Neutrophil (primary cell): Measurements from ENCODE around the gene MYO5A.

Source experiments
- H3K27ac ChIP-seq: fragments of 200-600 bp; sonication (generic); 2 replicates; pipeline ENCODE4 v1.5.1; 2016; ENCODE audit warnings: mild to moderate bottlenecking, moderate library complexity
- H3K27me3 ChIP-seq: fragments of 200-600 bp; sonication (generic); 2 replicates; pipeline ENCODE4 v1.6.0; 2016; ENCODE audit warnings: mild to moderate bottlenecking
- H3K36me3 ChIP-seq: fragments of 200-600 bp; sonication (generic); 2 replicates; pipeline ENCODE4 v1.5.1; 2017
- H3K4me1 ChIP-seq, 2 experiments: fragments of 200-600 bp in 1 of 2; sonication (generic) in 1 of 2; 1 replicate in 1 of 2; 2 replicates in 1 of 2; pipeline versions ENCODE4 v1.5.1 to v1.6.1; 2013 to 2016; ENCODE audit warnings: low read depth in 1 of 2, low read length in 1 of 2, mild to moderate bottlenecking in 1 of 2, moderate library complexity in 1 of 2; ENCODE audit not compliant: control insufficient read depth in 1 of 2, insufficient read depth in 1 of 2
- H3K4me3 ChIP-seq, 2 experiments: fragments of 200-600 bp in 1 of 2; sonication (generic) in 1 of 2; 1 replicate in 1 of 2; 2 replicates in 1 of 2; pipeline ENCODE4 v1.5.1; 2013 to 2016; ENCODE audit warnings: low read depth in 1 of 2, low read length in 1 of 2, mild to moderate bottlenecking in 1 of 2, moderate library complexity in 1 of 2
- H3K9me3 ChIP-seq: fragments of 200-600 bp; sonication (generic); 2 replicates; pipeline ENCODE4 v1.5.1; 2016
- TF ChIP-seq, protein P1 (sequence below): fragments of 200-600 bp; sonication (generic); IDR thresholded peaks from 2 replicates; pipeline ENCODE4 v1.5.1; 2016; ENCODE audit warnings: antibody characterized with exemption

MYO5A gene

DNA sequence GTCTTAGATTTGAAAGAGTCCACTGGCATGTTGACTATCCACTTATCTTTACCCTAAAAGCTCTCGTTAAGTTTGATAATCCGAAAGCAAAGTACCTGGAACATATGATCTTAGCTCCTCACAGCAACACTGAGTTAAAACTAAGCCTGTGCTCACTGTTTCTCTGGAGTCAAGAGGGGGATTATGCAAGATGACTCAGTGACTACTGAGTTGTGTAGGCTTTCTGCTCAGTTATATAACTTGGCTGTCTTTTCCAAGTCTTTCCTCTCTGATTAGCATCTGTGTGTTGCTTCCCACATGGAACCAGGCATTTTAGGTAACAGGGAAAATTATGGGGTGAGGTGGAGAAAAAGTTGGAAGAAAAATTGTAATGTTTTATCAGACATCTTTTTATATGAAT, 201.9 kb downstream of the MYO5A start:
- H3K9me3 ChIP-seq, result no peaks in the 10 kb centered on the region
- TF ChIP-seq, protein P1, sequence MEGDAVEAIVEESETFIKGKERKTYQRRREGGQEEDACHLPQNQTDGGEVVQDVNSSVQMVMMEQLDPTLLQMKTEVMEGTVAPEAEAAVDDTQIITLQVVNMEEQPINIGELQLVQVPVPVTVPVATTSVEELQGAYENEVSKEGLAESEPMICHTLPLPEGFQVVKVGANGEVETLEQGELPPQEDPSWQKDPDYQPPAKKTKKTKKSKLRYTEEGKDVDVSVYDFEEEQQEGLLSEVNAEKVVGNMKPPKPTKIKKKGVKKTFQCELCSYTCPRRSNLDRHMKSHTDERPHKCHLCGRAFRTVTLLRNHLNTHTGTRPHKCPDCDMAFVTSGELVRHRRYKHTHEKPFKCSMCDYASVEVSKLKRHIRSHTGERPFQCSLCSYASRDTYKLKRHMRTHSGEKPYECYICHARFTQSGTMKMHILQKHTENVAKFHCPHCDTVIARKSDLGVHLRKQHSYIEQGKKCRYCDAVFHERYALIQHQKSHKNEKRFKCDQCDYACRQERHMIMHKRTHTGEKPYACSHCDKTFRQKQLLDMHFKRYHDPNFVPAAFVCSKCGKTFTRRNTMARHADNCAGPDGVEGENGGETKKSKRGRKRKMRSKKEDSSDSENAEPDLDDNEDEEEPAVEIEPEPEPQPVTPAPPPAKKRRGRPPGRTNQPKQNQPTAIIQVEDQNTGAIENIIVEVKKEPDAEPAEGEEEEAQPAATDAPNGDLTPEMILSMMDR, result no peak
- H3K27me3 ChIP-seq, result no peaks in the 10 kb centered on the region
- no peaks in the 10 kb centered on the region for H3K4me1 ChIP-seq
- H3K36me3 ChIP-seq, result peaks cover 95% of the 10 kb centered on the region
- H3K27ac ChIP-seq, result no peak overlapping the region
- H3K4me3 ChIP-seq, result no peak overlapping the region

DNA sequence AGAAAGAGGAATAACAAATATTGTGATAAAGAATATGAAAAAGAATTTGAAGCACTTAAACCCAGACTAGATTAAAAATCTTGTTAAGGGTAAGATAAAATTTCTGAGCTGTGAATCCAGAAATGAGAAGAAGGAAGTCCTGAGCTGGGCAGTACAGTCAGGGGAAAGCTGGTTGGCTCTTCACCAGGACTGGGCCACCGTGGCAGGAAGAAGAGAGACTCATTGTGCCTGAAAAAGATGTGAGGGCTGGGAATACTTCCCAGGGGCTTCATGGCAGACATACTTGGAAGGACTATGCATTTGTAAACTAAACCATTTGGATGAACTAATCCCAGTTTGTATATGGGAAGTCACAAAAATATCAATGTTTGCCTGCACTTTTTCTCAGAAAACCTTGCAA, 204.6 kb downstream of the MYO5A start:
- Histone ChIP-seq H3K4me3 (no peak overlapping the region), H3K36me3 (peaks cover 97% of the 10 kb centered on the region), H3K27ac (no peak overlapping the region), H3K9me3 (no peaks in the 10 kb centered on the region), H3K4me1 (no peaks in the 10 kb centered on the region), H3K27me3 (no peaks in the 10 kb centered on the region)
- TF ChIP-seq, protein P1, result no peak

DNA sequence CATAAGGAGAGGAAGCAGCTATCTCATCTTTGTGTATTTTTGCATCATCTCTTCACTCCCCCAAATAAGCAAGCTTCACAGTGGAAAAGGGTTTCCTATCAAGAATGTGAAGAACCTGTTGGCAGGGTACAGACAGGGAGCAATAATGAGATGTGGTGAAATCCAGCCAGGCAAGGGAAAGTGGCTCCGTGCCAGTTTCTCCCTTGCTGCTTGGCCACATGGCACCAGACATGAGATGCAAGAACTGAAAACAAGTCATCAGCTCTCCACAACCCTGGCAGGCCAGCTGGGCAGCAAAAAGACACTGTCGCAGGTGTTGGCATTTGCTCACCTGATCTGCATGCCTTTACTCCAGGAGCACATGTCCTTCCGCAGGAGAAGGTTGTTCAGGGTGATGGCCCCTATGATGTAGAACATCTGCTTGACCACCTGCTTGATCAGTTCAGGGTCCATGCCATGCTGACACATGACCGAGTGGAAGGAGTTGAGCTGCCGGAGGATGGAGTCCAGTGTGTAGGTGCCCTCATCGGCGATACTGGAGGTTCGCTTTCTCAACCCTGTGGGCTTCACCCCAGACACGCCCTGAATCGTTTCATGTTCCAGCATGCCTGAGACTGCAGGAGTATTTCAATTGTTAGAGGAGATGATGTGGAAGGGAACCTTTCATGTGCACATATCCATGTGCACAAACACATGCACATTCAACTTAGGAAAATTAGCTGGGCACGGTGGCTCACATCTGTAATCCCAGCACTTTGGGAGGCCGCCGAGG, 209.8 kb downstream of the MYO5A start:
- TF ChIP-seq, protein P1, result no peak
- no peak overlapping the region for H3K4me3 ChIP-seq
- no peaks in the 10 kb centered on the region for H3K4me1 ChIP-seq
- no peaks in the 10 kb centered on the region for H3K27me3 ChIP-seq
- H3K27ac ChIP-seq, result no peak overlapping the region
- peaks cover 99% of the 10 kb centered on the region for H3K36me3 ChIP-seq
- no peaks in the 10 kb centered on the region for H3K9me3 ChIP-seq

DNA sequence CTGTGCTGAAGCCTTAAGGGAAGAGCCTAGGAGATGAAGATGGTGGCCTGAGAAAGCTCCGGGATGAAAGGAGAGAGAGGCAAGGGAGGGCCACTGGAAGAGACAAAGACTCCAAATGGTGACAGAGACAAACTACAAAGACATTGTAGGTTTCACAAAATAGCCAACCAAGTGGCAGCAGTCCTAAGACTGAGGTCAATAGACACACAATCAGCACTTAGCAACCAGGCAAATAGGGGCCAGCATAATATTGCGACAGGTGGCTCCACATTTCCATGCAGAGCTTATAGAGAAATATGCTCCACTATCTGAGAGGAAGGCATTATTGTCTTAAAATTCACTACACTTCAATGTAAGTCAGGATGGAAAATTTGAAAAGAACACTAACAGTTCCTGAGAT, 211.0 kb downstream of the MYO5A start:
- H3K4me1 ChIP-seq, result no peaks in the 10 kb centered on the region
- no peaks in the 10 kb centered on the region for H3K9me3 ChIP-seq
- no peaks in the 10 kb centered on the region for H3K27me3 ChIP-seq
- H3K27ac ChIP-seq, result no peak overlapping the region
- no peak overlapping the region for H3K4me3 ChIP-seq
- H3K36me3 ChIP-seq, result peaks cover 99% of the 10 kb centered on the region
- TF ChIP-seq, protein P1, result no peak

DNA sequence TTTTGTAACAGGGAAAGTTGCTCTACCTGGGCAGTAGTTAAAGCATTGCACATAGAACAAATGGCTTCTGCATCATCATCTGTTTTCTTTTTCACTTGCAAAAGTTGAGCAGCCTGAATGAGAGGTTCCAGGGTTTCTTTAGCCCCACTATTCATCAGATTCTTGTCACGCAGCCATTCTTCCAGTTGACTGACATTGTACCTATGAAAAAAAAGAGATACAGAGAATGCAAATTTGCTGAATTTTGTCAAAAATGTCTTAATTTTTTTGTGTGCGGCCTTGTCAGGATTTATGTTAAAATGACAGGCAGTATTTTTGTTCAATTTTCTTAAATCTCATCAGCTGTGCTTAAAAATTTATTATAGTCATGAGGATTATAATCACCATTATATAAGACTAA, 211.7 kb downstream of the MYO5A start:
- Histone ChIP-seq H3K36me3 (peaks cover 99% of the 10 kb centered on the region), H3K4me3 (no peak overlapping the region)

More for the DNA sequence above, 211.7 kb downstream of the MYO5A start:
- TF ChIP-seq, protein P1, result no peak
- Histone ChIP-seq H3K27ac (no peak overlapping the region), H3K4me1 (no peaks in the 10 kb centered on the region), H3K9me3 (no peaks in the 10 kb centered on the region), H3K27me3 (no peaks in the 10 kb centered on the region)
